ENCODE data around the gene ROM1.
"Not testable (repeated sequence)": the region's sequence is repeated elsewhere in the genome, so short reads cannot be mapped to it uniquely, and the experiment has no call there.

Gene ROM1

GRCh38 chr11:62608776-62609175, 4.3 kb upstream of the ROM1 start:
- DNase-seq (ENCODE audit: low read depth in 2 of 2): no peak

GRCh38 chr11:62610403-62610802, 2.7 kb upstream of the ROM1 start:
- DNase-seq (ENCODE audit: low read depth in 2 of 2): no peak

GRCh38 chr11:62610814-62611704, 2.0 kb upstream of the ROM1 start:
- DNase-seq (ENCODE audit: low read depth in 2 of 2): no peak

- no peak for DNase-seq (ENCODE audit: low read depth in 2 of 2)
Measured at GRCh38 chr11:62611705-62612365, 1.2 kb upstream of the ROM1 start.

GRCh38 chr11:62613291-62613778, 278 bp downstream of the ROM1 start:
- DNase-seq (ENCODE audit: low read depth in 2 of 2): no peak

- DNase-seq (ENCODE audit: low read depth in 2 of 2): no peak
Measured at GRCh38 chr11:62614275-62614674, 1.2 kb downstream of the ROM1 start.

GRCh38 chr11:62615521-62615920, 2.5 kb downstream of the ROM1 start:
- DNase-seq (ENCODE audit: low read depth in 2 of 2): no peak

GRCh38 chr11:62616957-62617356, 3.9 kb downstream of the ROM1 start:
- DNase-seq (ENCODE audit: low read depth in 2 of 2): not testable (repeated sequence)

- no peak for DNase-seq (ENCODE audit: low read depth in 2 of 2)
Measured at GRCh38 chr11:62621027-62621566, 8.0 kb downstream of the ROM1 start.

- peak; percentile 94 to 95 for DNase-seq (ENCODE audit: low read depth in 2 of 2)
Measured at GRCh38 chr11:62621567-62622470, 8.8 kb downstream of the ROM1 start, which contains the start of gene B3GAT3. TSS of gene B3GAT3 (minus strand) at chr11:62621986. CDS start at chr11:62621947, 39 bp downstream.

- no peak for DNase-seq (ENCODE audit: low read depth in 2 of 2)
Measured at GRCh38 chr11:62622476-62623089, 9.5 kb downstream of the ROM1 start.

- no peak for DNase-seq (ENCODE audit: low read depth in 2 of 2)
Measured at GRCh38 chr11:62627713-62628112, 14.7 kb downstream of the ROM1 start.

- no peak for DNase-seq (ENCODE audit: low read depth in 2 of 2)
Measured at GRCh38 chr11:62632492-62632891, 19.4 kb downstream of the ROM1 start.

GRCh38 chr11:62644220-62644619, 31.2 kb downstream of the ROM1 start:
- no peak for DNase-seq (ENCODE audit: low read depth in 2 of 2)

GRCh38 chr11:62645671-62645945, 32.6 kb downstream of the ROM1 start:
- DNase-seq (ENCODE audit: low read depth in 2 of 2): no peak

- peak; percentile 99 to 100 for DNase-seq (ENCODE audit: low read depth in 2 of 2)
Measured at GRCh38 chr11:62645946-62646824, 33.1 kb downstream of the ROM1 start, which contains the start of gene GANAB. TSS of gene GANAB (minus strand) at chr11:62646613. CDS start at chr11:62646599, 14 bp downstream.

- DNase-seq (ENCODE audit: low read depth in 2 of 2): no peak
Measured at GRCh38 chr11:62646825-62647608, 34.0 kb downstream of the ROM1 start.

- DNase-seq (ENCODE audit: low read depth in 2 of 2): no peak
Measured at GRCh38 chr11:62647609-62648005, 34.5 kb downstream of the ROM1 start.
